Gastrocnemius medialis (tissue), 4 donors: ENCODE data around the gene C22orf15. TPM values are rescaled to one million over a fixed set of nuclear protein-coding genes. Genes with fewer than 3 reads are reported as not detected.
A peak's percentile ranks its signal among the peaks of the same experiment; 100 is the strongest.

Source experiments
- ATAC-seq, 2 donors: fragments of 150-250 bp; one replicate each; pipeline ENCODE4 v1.9.1; 2016
- DNase-seq, 2 donors: peaks; one replicate each; pipeline ENCODE4 v3.0.0-alpha.2; 2019
- H3K27ac ChIP-seq, 4 donors: fragments of 200-600 bp; sonication (generic); 1 replicate in 1 of 4; 2 replicates in 3 of 4; pipeline ENCODE4 v1.5.1; 2016 to 2018; ENCODE audit warnings: mild to moderate bottlenecking in 2 of 4, moderate library complexity in 1 of 4
- H3K27me3 ChIP-seq, 3 donors: fragments of 200-600 bp; sonication (generic) in 2 of 3; 1 replicate in 1 of 3; 2 replicates in 2 of 3; pipeline versions ENCODE4 v1.5.1 to v1.6.0; 2016 to 2019; ENCODE audit warnings: mild to moderate bottlenecking in 1 of 3, moderate library complexity in 1 of 3
- H3K36me3 ChIP-seq, 2 donors: fragments of 200-600 bp; sonication (generic) in 1 of 2; one replicate each; pipeline ENCODE4 v1.5.1; 2017 to 2018
- H3K4me1 ChIP-seq, 2 donors: fragments of 200-600 bp; sonication (generic) in 1 of 2; one replicate each; pipeline ENCODE4 v1.5.1; 2016 to 2017; ENCODE audit warnings: mild to moderate bottlenecking in 2 of 2
- H3K4me3 ChIP-seq, 4 donors: fragments of 200-600 bp; sonication (generic) in 3 of 4; 1 replicate in 1 of 4; 2 replicates in 3 of 4; pipeline ENCODE4 v1.5.1; 2016 to 2019; ENCODE audit warnings: mild to moderate bottlenecking in 2 of 4
- H3K9me3 ChIP-seq, 3 donors: fragments of 200-600 bp; sonication (generic) in 2 of 3; 1 replicate in 1 of 3; 2 replicates in 2 of 3; pipeline ENCODE4 v1.5.1; 2016 to 2019
- POLR2A ChIP-seq, 2 donors: fragments of 450-650 bp; IDR thresholded peaks; one replicate each; pipeline ENCODE4 v1.6.1; 2017; ENCODE audit warnings: antibody characterized with exemption in 2 of 2, mild to moderate bottlenecking in 2 of 2, moderate library complexity in 2 of 2
- in situ Hi-C, 4 donors: fragments of 200-750 bp; cut with MboI; loops; one replicate each; pipeline versions ENCODE4 v1.15.0 to v1.8.0; 2017; ENCODE audit warnings: low sequenced_read_pairs in 4 of 4
- intact Hi-C: fragments of 100-400 bp; cut with DNase I; formaldehyde crosslinking; loops from one replicate; pipeline ENCODE4 v1.15.1; 2023; ENCODE audit warnings: low total_unique reads
- total RNA-seq, 4 donors: library from RNA; depleted of rRNA; stranded (reverse); fragments of >200 nt; gene quantifications; one replicate each; pipeline versions ENCODE4 v1.1.0 to v1.2.3, GENCODE V29; 2016
- TF ChIP-seq, protein P1 (sequence below), 5 experiments: fragments of 450-650 bp in 3 of 5; fragments of 200-600 bp in 2 of 5; sonication (generic) in 2 of 5; IDR thresholded peaks in 4 of 5; conservative IDR thresholded peaks in 1 of 5; 1 replicate in 4 of 5; 2 replicates in 1 of 5; pipeline ENCODE4 v1.5.1; 2016 to 2019; ENCODE audit warnings: antibody characterized with exemption in 5 of 5, mild to moderate bottlenecking in 3 of 5, moderate library complexity in 3 of 5

Gene C22orf15
- total RNA-seq, 4 donors from 2014 or later: not detected

DNA sequence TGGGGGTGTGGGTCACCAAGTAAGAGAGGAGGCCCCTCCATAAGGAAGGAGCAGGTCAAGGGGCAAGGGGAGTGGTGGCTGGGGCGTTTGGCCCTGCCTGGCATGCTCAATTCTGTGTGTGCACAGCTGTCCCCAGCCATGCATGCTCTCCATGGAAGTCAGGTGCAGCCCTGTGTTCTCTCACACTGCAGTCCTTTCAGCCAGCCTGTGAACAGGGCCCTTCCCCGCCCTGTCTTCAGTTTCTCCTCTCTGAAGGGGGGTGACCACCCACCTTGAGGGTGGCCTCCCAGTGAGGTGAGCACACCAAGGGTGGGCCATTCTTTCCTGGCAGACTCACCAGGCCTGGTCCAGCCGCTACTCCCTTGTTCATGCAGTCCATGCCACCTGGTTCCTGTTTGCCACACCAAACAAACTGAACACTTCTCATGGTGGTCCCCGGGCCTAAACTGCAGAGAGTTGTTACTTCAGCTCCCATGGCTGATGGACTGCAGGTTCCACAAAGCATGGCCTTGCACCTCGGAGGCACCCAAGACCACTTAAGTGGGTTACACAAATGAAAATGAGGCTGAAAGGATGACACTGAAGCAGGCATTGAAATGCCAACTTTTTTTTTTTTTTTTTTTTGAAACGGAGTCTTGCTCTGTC is 6.7 kb downstream of the C22orf15 start:
- Histone ChIP-seq H3K27me3 (no peaks in the 10 kb centered on the region), H3K9me3 (no peaks in the 10 kb centered on the region), H3K4me1 (peaks cover 25 to 35% of the 10 kb centered on the region in 2 donors), H3K36me3 (no peaks in the 10 kb centered on the region), H3K27ac (peak overlapping the region; percentile 96 to 100 (median 100)), H3K4me3 (no peak overlapping the region)
- in situ Hi-C loops: no loop called here
- no peak for DNase-seq
- intact Hi-C loops: loop anchor here (2.0 to 5.0 kb wide), 6 partner anchors 17 to 247 kb away; partner anchors contain the start of genes MIF and SMARCB1
- TF ChIP-seq, protein P1, sequence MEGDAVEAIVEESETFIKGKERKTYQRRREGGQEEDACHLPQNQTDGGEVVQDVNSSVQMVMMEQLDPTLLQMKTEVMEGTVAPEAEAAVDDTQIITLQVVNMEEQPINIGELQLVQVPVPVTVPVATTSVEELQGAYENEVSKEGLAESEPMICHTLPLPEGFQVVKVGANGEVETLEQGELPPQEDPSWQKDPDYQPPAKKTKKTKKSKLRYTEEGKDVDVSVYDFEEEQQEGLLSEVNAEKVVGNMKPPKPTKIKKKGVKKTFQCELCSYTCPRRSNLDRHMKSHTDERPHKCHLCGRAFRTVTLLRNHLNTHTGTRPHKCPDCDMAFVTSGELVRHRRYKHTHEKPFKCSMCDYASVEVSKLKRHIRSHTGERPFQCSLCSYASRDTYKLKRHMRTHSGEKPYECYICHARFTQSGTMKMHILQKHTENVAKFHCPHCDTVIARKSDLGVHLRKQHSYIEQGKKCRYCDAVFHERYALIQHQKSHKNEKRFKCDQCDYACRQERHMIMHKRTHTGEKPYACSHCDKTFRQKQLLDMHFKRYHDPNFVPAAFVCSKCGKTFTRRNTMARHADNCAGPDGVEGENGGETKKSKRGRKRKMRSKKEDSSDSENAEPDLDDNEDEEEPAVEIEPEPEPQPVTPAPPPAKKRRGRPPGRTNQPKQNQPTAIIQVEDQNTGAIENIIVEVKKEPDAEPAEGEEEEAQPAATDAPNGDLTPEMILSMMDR (IDR thresholded peaks at IDR 0.05 in 4 of 5, conservative IDR thresholded peaks at IDR 0.05 in 1 of 5): no peak
- no peak for TF ChIP-seq POLR2A (IDR thresholded peaks at IDR 0.05)
- ATAC-seq: no peak

DNA sequence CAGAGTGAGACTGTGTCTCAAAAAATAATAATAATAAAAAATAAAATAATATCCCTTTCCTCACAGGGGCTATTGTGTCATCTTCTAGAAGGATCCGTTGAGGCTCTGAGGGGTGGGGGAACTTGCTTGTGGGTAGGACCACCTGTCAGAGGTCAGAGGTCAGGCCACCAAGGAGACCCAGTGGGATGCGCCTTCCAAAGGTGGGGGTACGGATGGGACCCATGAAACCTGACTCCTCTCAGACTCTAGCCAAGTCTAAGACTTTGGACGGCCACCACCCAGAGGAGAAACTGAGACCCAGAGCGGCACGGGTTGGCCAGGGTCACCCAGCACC is 9.5 kb downstream of the C22orf15 start:
- peak overlapping the region in 3 of 4 donors; percentile 45 to 51 (median 47) for H3K27ac ChIP-seq
- DNase-seq (no peak), ATAC-seq (no peak)
- in situ Hi-C loops (loop anchor here in 3 of 4 donors (5.0 to 10.0 kb wide), 3 partner anchors 73 to 80 kb away; no protein-coding TSS in a partner anchor), intact Hi-C loops (no loop called here)
- H3K4me1 ChIP-seq: peaks cover 11 to 16% of the 10 kb centered on the region in 2 donors
- TF ChIP-seq, protein P1 (IDR thresholded peaks at IDR 0.05 in 4 of 5, conservative IDR thresholded peaks at IDR 0.05 in 1 of 5): no peak
- TF ChIP-seq POLR2A (IDR thresholded peaks at IDR 0.05): no peak
- no peaks in the 10 kb centered on the region for H3K36me3 ChIP-seq
- H3K4me3 ChIP-seq: peak overlapping the region; percentile 37 to 62 (median 54)
- no peaks in the 10 kb centered on the region for H3K27me3 ChIP-seq
- no peaks in the 10 kb centered on the region for H3K9me3 ChIP-seq

DNA sequence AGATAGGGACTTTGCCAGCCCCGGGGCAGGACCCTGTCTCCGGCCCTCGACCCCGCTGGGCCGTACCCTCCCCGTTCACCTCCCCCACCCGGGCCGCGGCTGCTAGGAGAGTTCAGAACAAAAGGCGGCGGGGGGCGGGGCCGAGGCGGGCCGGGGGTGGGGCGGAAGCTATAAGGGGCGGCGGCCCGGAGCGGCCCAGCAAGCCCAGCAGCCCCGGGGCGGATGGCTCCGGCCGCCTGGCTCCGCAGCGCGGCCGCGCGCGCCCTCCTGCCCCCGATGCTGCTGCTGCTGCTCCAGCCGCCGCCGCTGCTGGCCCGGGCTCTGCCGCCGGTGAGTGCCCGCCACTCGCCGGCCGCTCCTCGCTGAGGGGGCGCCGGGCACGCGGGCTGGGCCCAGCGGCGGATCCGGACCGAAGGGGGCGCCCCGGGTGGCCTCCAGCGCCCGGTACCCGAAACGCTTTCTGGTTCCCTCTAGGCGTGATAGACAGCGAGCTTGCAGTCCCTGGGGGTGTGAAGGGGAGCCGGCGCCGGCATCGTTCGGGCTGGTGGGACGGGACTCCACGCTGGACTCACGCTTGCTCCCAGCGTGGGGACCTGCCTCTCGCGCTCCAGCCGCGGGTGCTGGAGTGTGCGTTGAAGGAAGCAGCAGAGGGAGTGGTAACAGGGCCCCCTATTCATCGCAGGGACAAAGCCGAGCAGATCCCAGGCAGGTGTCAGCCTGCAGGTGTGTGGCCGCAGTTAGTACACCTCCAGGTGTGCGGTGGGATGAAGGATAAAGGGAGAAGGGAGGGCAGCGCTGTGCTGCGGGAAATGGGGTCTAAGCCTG is 10.1 kb downstream of the C22orf15 start, which contains the start of gene MMP11:
Gene MMP11, plus strand, starts transcription at position 201 of the 825 bp plus-strand sequence. Its CDS starts 22 bp downstream, at position 223.
- TF ChIP-seq POLR2A (IDR thresholded peaks at IDR 0.05): no peak
- TF ChIP-seq, protein P1 (IDR thresholded peaks at IDR 0.05 in 4 of 5, conservative IDR thresholded peaks at IDR 0.05 in 1 of 5): no peak
- H3K4me3 ChIP-seq: peak within 1 kb of the TSS; percentile 37 to 62 (median 54)
- H3K4me1 ChIP-seq: peaks cover 11 to 16% of the 10 kb centered on the region in 2 donors
- DNase-seq: no peak
- H3K36me3 ChIP-seq: no peaks in the 10 kb centered on the region
- H3K27me3 ChIP-seq: no peaks in the 10 kb centered on the region
- intact Hi-C loops: no loop called here
- H3K27ac ChIP-seq: peak within 1 kb of the TSS in 3 of 4 donors; percentile 45 to 51 (median 47)
- H3K9me3 ChIP-seq: no peaks in the 10 kb centered on the region
- no peak for ATAC-seq
- in situ Hi-C loops: loop anchor here in 3 of 4 donors (5.0 to 10.0 kb wide), 3 partner anchors 72 to 79 kb away; no protein-coding TSS in a partner anchor

DNA sequence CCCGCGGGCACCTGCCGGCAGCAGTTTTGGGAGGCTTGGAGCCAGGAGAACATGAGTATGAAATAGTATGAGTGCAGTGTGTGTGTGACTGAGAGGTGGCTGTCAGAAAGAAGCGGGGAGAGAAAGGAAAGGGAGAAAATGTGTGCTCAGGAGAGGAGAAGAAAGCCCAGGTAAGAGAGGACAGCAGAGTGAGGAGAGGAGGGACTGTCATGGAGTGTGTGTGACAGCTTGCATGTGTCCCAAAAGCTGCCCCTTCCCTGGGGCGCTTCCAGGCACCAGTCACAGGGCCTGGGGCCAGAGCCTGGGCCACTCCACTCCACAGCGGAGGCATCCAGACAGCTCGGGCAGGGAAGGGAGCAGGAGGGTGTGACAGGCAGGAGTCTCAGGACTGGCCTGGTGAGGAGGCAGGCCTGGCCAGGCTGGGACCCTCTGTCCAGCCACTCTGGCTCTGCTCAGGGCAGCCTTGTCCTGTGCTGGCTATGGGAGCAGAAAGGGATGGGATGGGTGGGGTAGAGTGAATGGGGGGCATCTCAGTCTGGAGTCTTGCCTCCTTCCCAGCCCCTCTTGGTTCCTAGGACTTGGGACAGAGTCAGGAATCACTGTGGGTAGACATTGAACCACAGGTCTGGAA is 10.8 kb downstream of the C22orf15 start:
- in situ Hi-C loops: loop anchor here in 3 of 4 donors (5.0 to 10.0 kb wide), 3 partner anchors 71 to 79 kb away; no protein-coding TSS in a partner anchor
- peak overlapping the region in 2 of 4 donors; percentile 29 to 62 for H3K4me3 ChIP-seq

More for the DNA sequence above, 10.8 kb downstream of the C22orf15 start:
- Histone ChIP-seq H3K27me3 (no peaks in the 10 kb centered on the region), H3K4me1 (peaks cover 10 to 16% of the 10 kb centered on the region in 2 donors), H3K9me3 (no peaks in the 10 kb centered on the region), H3K27ac (no peak overlapping the region), H3K36me3 (no peaks in the 10 kb centered on the region)
- TF ChIP-seq, protein P1 (IDR thresholded peaks at IDR 0.05 in 4 of 5, conservative IDR thresholded peaks at IDR 0.05 in 1 of 5): no peak
- TF ChIP-seq POLR2A (IDR thresholded peaks at IDR 0.05): no peak
- intact Hi-C loops: no loop called here
- no peak for DNase-seq
- no peak for ATAC-seq
